Measurements from ENCODE around the gene GDPD5. TPM values are rescaled to one million over a fixed set of nuclear protein-coding genes. Genes with fewer than 3 reads are reported as not detected.

The GDPD5 gene
- total and polyA plus RNA-seq, 9 donors = 3.8 to 15.8 (median 8.1) TPM

- peak in 1 of 5 donors; percentile 21 for DNase-seq
- Histone ChIP-seq H3K27ac (no peak overlapping the region), H3K27me3 (no peaks in the 10 kb centered on the region), H3K9me3 (no peaks in the 10 kb centered on the region), H3K36me3 (no peaks in the 10 kb centered on the region), H3K4me3 (no peak overlapping the region), H3K4me1 (ENCODE audit: insufficient read depth) (peaks cover 5% of the 10 kb centered on the region)
- WGBS, 3 donors = 85 to 94% (median 91%) methylated on average over 12 to 14 of the region's 14 CpGs
- intact Hi-C loops (cut with DNase I) = no loop called here
- TF ChIP-seq CTCF (IDR thresholded peaks at IDR 0.05) (no peak), EP300 (IDR thresholded peaks at IDR 0.05) (no peak), POLR2A (IDR thresholded peaks at IDR 0.05) (no peak)
Measured at GRCh38 chr11:75571625-75572024, 45.9 kb upstream of the GDPD5 start.

- WGBS, 3 donors = 51 to 54% (median 51%) methylated on average over 9 of the region's 9 CpGs
- no peak for TF ChIP-seq CTCF (IDR thresholded peaks at IDR 0.05)
- TF ChIP-seq EP300 (IDR thresholded peaks at IDR 0.05) = no peak
- TF ChIP-seq POLR2A (IDR thresholded peaks at IDR 0.05) = no peak
- Histone ChIP-seq H3K9me3 (no peaks in the 10 kb centered on the region), H3K4me1 (ENCODE audit: insufficient read depth) (peaks cover 11% of the 10 kb centered on the region), H3K36me3 (no peaks in the 10 kb centered on the region), H3K27me3 (no peaks in the 10 kb centered on the region), H3K27ac (no peak overlapping the region), H3K4me3 (no peak overlapping the region)
- DNase-seq = no peak
- intact Hi-C loops (cut with DNase I) = no loop called here
Measured at GRCh38 chr11:75570559-75571139, 44.9 kb upstream of the GDPD5 start.

GRCh38 chr11:75568616-75569219 is 43.0 kb upstream of the GDPD5 start:
- intact Hi-C loops (cut with DNase I) = no loop called here
- H3K4me3 ChIP-seq = no peak overlapping the region
- no peaks in the 10 kb centered on the region for H3K27me3 ChIP-seq
- no peaks in the 10 kb centered on the region for H3K9me3 ChIP-seq
- no peak for TF ChIP-seq EP300 (IDR thresholded peaks at IDR 0.05)
- TF ChIP-seq CTCF (IDR thresholded peaks at IDR 0.05) = no peak
- TF ChIP-seq POLR2A (IDR thresholded peaks at IDR 0.05) = no peak
- H3K36me3 ChIP-seq = no peaks in the 10 kb centered on the region
- 65 to 76% (median 70%) methylated on average over 14 of the region's 14 CpGs for WGBS, 3 donors
- no peak for DNase-seq
- H3K27ac ChIP-seq = no peak overlapping the region
- peaks cover 22% of the 10 kb centered on the region for H3K4me1 ChIP-seq (ENCODE audit: insufficient read depth)

- H3K27ac ChIP-seq = no peak overlapping the region
- peaks cover 24% of the 10 kb centered on the region for H3K4me1 ChIP-seq (ENCODE audit: insufficient read depth)
- no peak for DNase-seq
- intact Hi-C loops (cut with DNase I) = no loop called here
- H3K4me3 ChIP-seq = no peak overlapping the region
- H3K36me3 ChIP-seq = no peaks in the 10 kb centered on the region
- no peaks in the 10 kb centered on the region for H3K27me3 ChIP-seq
- TF ChIP-seq CTCF (IDR thresholded peaks at IDR 0.05) = no peak
- TF ChIP-seq POLR2A (IDR thresholded peaks at IDR 0.05) = no peak
- TF ChIP-seq EP300 (IDR thresholded peaks at IDR 0.05) = no peak
- 73 to 76% (median 75%) methylated on average over 6 of the region's 6 CpGs for WGBS, 3 donors
- H3K9me3 ChIP-seq = no peaks in the 10 kb centered on the region
Measured at GRCh38 chr11:75567971-75568370, 42.2 kb upstream of the GDPD5 start.

Measured in ovary (tissue), 9 donors.